DMS79 treated with DMSO at 0.1 percent for 48 hours (cell line): ENCODE data around the gene CRLF3.
"Not testable (repeated sequence)": the region's sequence is repeated elsewhere in the genome, so short reads cannot be mapped to it uniquely, and the experiment has no call there.

ENCODE experiments used
- DNase-seq: peaks from one replicate; lab custom pipeline; 2025; lab: John Stamatoyannopoulos, UW

Gene CRLF3

GRCh38 chr17:30814236-30814635, 10.3 kb downstream of the CRLF3 start:
- not testable (repeated sequence) for DNase-seq

GRCh38 chr17:30812218-30813177, 12.0 kb downstream of the CRLF3 start:
- DNase-seq: no peak

DNA sequence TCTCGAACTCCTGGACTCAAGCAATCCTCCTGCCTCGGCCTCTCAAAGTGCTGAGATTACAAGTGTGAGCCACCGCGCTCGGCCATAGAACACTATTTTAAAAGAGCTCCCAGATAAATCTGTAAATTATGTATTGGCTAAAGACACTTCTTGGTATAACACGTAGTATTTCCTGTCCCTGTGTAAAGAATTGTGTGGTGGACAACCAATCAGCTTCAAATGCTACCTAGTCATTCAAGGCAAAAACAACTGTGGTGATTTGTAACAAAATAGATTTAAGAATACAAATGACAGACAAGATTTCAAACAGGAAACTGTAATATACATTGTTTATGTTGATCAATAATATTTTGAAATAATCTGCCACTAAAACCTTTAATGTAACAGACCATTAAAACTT, 14.6 kb downstream of the CRLF3 start:
- no peak for DNase-seq

DNA sequence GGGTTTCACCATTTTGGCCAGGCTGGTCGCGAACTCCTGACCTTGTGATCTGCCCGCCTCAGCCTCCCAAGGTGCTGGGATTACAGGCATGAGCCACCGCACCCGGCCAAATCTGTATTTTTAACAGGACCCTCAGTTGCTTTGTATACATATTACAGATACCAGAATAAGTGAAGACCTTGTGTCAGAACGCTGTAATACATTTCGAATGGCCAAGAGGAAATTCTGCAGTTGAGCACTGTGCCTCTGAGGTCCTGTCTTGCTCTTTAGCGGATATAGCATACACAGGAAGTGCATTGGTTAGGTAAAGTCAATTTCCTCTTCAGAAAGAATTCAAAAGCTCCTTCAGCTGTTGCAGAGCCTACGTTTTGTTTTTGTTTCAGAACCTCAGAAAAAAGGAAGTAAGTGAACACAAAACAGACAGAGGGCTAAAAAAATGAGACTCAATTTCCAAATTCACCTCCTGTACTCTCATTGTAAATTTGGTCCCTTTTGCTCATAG, 15.7 kb downstream of the CRLF3 start:
- no peak for DNase-seq

DNA sequence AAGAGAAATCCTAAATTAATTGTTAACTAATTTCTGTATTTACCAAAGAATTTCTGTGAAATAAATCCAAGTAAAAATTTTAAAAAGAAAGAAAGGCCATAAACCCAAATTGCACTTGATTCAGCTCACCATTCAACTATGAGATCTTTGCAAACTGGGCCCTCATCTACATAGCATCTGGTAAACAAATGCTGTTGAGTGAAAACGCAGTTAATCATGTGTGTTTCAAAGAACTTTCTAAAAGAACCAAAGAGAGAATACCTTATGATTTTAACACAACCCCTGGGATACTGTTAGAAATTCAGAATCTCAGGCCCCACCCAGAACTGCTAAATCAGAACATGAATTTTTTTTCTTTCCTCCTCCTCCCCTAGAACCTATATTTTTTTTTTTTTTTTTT, 16.6 kb downstream of the CRLF3 start:
- no peak for DNase-seq

DNA sequence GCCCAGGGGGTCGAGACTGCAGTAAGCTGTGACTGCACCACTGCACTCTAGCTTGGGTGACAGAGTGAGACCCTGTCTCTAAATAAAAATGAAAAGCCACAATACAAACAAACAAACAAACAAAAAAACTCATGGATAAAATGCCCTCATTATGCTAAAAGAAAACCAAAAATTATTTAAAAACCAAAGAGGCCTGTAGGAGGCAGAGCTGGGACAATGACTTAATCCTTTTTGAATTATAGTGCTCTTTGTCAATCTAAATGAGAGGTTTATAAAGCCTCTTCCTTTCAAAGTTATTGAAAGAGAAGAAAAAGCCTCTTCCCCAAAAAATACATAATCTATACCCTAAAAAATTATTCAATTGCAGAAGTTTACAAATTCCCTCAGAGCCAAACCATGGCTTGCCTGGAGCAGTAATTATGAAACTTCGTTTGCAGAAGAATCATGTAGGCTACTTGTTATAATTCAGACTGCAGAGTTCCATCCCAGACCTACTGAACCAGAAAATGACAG, 18.5 kb downstream of the CRLF3 start:
- DNase-seq: no peak

DNA sequence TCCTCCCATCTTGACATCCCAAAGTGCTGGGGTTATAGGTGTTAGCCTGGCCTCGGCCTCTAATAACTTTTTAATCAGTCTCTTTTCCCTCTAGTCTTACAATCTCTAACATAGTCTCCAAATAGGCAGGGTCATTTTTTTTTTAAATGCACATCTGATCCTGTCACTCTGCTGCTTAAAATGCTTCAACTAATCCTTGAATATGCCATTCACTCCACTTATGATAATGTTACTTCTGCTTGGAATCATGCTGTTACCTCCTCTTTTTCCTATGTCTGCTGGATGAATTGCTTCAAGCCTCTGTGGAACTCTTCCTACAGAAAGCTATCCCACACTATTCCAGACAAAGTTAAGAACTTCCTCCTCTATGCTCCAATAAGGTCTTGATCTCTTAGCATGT, 22.8 kb downstream of the CRLF3 start:
- no peak for DNase-seq

DNA sequence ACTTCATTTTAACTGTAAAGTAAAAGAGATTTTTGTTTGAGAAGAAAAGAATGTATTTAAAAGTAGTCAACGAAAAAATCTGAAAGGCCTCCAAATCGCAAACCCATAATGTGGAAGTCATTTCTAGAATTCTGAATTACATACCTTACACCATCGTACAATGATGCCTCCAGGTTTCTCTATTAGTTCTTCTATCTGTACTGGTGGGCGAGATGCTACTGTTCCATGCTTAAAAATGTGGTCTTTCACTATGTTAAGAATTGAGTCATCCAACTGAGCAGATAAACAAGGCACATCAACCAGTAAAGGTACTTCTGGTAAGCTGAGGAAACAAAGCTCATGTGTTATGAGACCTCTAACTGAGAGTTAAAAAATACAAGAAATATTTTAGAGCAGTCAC, 28.5 kb downstream of the CRLF3 start:
- DNase-seq: no peak

DNA sequence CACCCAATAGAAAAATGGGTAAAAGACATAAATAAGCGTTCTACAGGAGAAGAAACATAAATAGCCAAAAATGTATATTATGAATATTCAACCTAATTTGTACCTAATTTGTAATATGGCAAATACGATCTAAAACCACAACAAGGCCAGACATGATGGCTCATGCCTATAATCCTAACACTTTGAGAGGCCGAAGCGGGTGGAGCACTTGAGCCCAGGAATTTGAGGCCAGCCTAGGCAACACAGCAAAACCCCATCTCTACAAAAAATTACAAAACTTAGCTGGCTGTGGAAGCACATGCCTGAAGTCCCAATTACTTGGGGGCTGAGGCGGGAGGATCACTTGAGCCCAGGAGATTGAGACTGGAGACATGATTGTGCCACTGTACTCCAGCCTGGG, 30.1 kb downstream of the CRLF3 start:
- DNase-seq: no peak

DNA sequence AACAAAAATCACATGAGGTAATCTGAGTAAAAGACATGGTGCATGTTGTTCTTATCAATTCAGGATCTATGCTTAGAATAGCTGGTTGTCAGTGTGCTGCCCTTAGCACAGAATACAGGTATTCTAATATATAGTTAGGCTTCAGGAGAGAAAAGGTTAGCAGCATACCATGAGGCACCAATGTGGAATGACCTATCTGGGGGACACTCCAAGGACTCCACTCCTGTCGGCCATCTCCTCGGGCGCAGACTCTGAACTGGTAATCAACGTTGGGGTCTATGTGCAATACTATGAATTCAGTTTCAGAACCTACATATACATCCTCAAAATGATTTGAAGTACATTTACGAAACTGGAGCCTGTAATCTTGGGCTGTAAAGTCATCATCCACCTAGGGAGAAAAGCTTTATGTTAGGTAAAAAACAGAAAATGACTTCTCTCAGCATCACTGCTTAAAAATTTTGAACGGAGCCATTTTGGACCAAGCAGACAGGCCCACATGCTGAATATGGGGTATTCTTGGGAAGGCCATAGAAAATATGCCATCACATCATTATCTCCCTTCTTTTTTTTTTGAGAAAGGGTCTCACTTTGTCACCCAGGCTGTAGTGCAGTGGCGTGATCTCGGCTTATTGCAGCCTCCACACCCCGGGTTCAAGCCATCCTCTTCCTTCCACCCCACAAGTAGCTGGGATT, 31.1 kb downstream of the CRLF3 start:
- DNase-seq: no peak

DNA sequence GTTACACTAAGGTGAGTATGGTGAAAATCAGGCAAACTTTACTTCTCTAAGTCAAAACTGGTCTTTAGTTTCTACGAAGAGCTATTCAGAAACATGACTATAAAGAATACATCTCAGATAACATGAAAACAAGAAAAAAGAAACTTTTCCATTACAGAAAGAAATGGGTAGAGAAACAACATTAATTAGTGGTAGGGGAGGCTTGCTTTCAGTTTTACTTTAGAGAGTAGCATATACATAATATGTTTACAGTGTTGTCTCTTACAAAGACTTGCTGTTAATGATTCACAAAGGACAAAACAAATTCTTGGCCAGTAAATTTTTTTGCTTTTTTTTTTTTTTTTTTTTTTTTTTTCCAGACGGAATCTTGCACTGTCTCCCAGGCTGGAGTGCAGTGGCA, 34.2 kb downstream of the CRLF3 start:
- DNase-seq: no peak

GRCh38 chr17:30788918-30789317, 35.6 kb downstream of the CRLF3 start:
- no peak for DNase-seq

GRCh38 chr17:30782206-30782605, 42.3 kb downstream of the CRLF3 start:
- DNase-seq: no peak

DNA sequence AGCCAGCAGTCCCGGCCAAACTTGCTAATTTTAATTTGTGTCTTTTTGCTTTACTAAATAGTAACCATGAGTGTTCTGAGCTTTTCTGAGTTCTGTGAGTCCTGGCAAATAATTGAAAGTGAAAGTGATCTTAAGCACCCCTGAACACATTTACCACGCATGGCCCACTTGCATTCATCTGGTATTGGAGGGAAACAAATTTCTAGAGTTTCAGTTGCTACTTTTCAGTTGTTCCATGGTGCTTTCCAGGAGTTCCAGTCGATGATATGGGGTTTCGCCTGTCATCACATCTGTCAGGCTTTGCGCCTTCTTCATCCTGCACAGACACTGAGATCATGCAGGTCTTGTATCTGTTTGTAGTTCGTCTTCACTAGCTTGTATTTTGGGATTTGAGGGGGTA, 44.1 kb downstream of the CRLF3 start:
- DNase-seq: no peak

- DNase-seq: not testable (repeated sequence)
Measured at GRCh38 chr17:30768771-30769170, 55.7 kb downstream of the CRLF3 start.

GRCh38 chr17:30767641-30768404, 56.7 kb downstream of the CRLF3 start:
- DNase-seq: not testable (repeated sequence)

DNA sequence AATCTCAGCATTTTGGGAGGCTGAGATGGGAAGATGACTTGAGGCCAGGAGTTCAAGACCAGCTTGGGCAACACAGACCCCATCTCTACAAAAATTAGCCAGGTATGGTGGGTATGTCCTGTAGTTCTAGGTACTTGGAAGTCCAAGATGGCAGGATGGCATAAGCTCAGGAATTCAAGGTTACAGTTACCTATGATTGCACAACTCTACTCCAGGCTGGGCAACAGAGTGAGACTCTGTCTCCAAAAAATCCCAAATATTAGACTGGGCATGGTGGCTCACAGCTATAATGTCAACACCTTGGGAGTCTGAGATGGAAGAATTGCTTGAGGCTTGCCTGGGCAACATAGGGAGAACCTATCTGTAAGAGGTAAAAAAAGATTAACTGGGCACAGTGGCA, 63.4 kb downstream of the CRLF3 start:
- DNase-seq: no peak

DNA sequence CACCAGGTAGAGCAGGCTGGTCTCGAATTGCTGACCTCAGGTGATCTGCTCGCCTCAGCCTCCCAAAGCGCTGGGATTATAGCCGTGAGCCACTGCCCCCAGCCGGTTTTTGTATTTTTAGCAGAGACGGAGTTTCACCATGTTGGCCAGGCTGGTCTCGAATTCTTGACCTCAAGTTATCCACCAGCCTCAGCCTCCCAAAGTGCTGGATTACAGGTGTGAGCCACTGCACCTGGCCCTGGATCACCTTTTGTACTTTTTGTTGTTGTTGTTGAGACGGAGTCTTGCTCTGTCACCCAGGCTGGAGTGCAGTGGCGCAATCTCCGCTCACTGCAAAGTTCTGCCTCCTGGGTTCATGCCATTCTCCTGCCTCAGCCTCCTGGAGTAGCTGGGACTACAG, 71.2 kb downstream of the CRLF3 start:
- not testable (repeated sequence) for DNase-seq

DNA sequence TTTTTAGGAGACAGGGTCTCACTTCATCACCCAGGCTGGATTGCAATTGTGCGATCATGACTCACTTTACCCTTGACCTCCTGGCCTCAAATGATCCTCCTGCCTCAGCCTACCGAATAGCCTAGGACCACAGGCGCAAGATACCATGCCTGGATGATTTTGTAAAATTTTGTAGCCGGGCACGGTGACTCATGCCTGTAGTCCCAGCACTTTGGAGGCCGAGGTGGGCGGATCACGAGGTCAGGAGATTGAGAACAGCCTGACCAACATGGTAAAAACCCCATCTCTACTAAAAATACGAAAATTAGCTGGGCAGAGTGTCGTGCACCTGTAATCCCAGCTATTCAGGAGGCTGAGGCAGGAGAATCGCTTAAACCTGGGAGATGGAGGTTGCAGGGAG, 73.5 kb downstream of the CRLF3 start:
- not testable (repeated sequence) for DNase-seq

- not testable (repeated sequence) for DNase-seq
Measured at GRCh38 chr17:30747621-30748020, 76.9 kb downstream of the CRLF3 start.

GRCh38 chr17:30742669-30743068, 81.8 kb downstream of the CRLF3 start:
- DNase-seq: not testable (repeated sequence)

DNA sequence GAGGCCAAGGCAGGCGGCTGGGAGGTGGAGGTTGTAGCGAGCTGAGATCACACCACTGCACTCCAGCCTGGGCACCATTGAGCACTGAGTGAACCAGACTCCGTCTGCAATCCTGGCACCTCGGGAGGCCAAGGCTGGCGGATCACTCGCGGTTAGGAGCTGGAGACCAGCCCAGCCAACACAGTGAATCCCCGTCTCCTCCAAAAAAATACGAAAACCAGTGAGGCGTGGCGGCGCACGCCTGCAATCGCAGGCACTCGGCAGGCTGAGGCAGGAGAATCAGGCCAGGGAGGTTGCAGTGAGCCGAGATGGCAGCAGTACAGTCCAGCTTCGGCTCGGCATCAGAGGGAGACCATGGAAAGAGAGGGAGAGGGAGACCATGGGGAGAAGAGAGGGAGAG, 88.1 kb downstream of the CRLF3 start:
- not testable (repeated sequence) for DNase-seq
